ENCODE data around the gene LRRC74B. TPM values are rescaled to one million over a fixed set of nuclear protein-coding genes. Genes with fewer than 3 reads are reported as not detected.

Gene LRRC74B
- total RNA-seq, 1 donor from 2014 or later, result not detected

- no peaks in the 10 kb centered on the region for H3K36me3 Mint-ChIP-seq (ENCODE audit: low read depth, unreplicated experiment)
- H3K27me3 Mint-ChIP-seq (ENCODE audit: low read depth, unreplicated experiment), result peaks cover 32% of the 10 kb centered on the region
- H3K27me3 ChIP-seq (ENCODE audit: insufficient read depth, low read length), result no peaks in the 10 kb centered on the region
- DNase-seq (ENCODE audit: low read depth) (no peak), FAIRE-seq (no peak)
- H3K9ac ChIP-seq (ENCODE audit: low read length), result no peak overlapping the region
- no peak overlapping the region for H3K4me3 Mint-ChIP-seq (ENCODE audit: unreplicated experiment)
- no peak overlapping the region for H3K4me3 ChIP-seq (ENCODE audit: insufficient read depth, low read depth, low read length)
- H3K4me1 Mint-ChIP-seq (ENCODE audit: low read depth, unreplicated experiment), result peaks cover 12% of the 10 kb centered on the region
- no peaks in the 10 kb centered on the region for H3K36me3 ChIP-seq (ENCODE audit: insufficient read depth, low read length)
- H4K20me1 ChIP-seq (ENCODE audit: insufficient read depth, low read length), result no peaks in the 10 kb centered on the region
- H3K27ac ChIP-seq (ENCODE audit: low read depth, low read length), result no peak overlapping the region
- peaks cover 20% of the 10 kb centered on the region for H3K4me1 ChIP-seq (ENCODE audit: insufficient read depth, low read length)
- no peak overlapping the region for H2AFZ ChIP-seq (ENCODE audit: low read depth, low read length)
- H3K79me2 ChIP-seq (ENCODE audit: insufficient read depth, low read length), result no peaks in the 10 kb centered on the region
- H3K9me3 Mint-ChIP-seq (ENCODE audit: unreplicated experiment), result no peaks in the 10 kb centered on the region
- no peaks in the 10 kb centered on the region for H3K9me3 ChIP-seq (ENCODE audit: insufficient read depth, low read depth, low read length)
- peak overlapping the region; percentile 62 for H3K4me2 ChIP-seq (ENCODE audit: low read length)
- no peak overlapping the region for H3K27ac Mint-ChIP-seq (ENCODE audit: unreplicated experiment)
- TF ChIP-seq EZH2 (IDR thresholded peaks at IDR 0.05; ENCODE audit: insufficient read depth, low read length) (no peak), CTCF (IDR thresholded peaks at IDR 0.05; ENCODE audit: insufficient read depth, low read depth, low read length) (no peak)
These were observed 56.3 kb downstream of the LRRC74B start for GRCh38 chr22:21101877-21102638.

- H3K4me3 ChIP-seq (ENCODE audit: insufficient read depth, low read depth, low read length), result no peak overlapping the region
These were observed 57.0 kb downstream of the LRRC74B start for GRCh38 chr22:21102659-21103267.

More at GRCh38 chr22:21102659-21103267, 57.0 kb downstream of the LRRC74B start:
- Histone ChIP-seq H3K9ac (ENCODE audit: low read length) (no peak overlapping the region), H2AFZ (ENCODE audit: low read depth, low read length) (peak overlapping the region; percentile 30), H3K4me2 (ENCODE audit: low read length) (peak overlapping the region; percentile 62), H3K79me2 (ENCODE audit: insufficient read depth, low read length) (no peaks in the 10 kb centered on the region), H3K36me3 (ENCODE audit: insufficient read depth, low read length) (no peaks in the 10 kb centered on the region), H3K27me3 (ENCODE audit: insufficient read depth, low read length) (no peaks in the 10 kb centered on the region), H3K27ac (ENCODE audit: low read depth, low read length) (no peak overlapping the region), H3K4me1 (ENCODE audit: insufficient read depth, low read length) (peaks cover 20% of the 10 kb centered on the region), H3K9me3 (ENCODE audit: insufficient read depth, low read depth, low read length) (no peaks in the 10 kb centered on the region), H4K20me1 (ENCODE audit: insufficient read depth, low read length) (no peaks in the 10 kb centered on the region)
- Mint-ChIP-seq H3K36me3 (ENCODE audit: low read depth, unreplicated experiment) (no peaks in the 10 kb centered on the region), H3K4me1 (ENCODE audit: low read depth, unreplicated experiment) (peaks cover 12% of the 10 kb centered on the region), H3K4me3 (ENCODE audit: unreplicated experiment) (peak overlapping the region; percentile 54), H3K27ac (ENCODE audit: unreplicated experiment) (no peak overlapping the region), H3K27me3 (ENCODE audit: low read depth, unreplicated experiment) (peaks cover 32% of the 10 kb centered on the region), H3K9me3 (ENCODE audit: unreplicated experiment) (no peaks in the 10 kb centered on the region)
- DNase-seq (ENCODE audit: low read depth), result peak; percentile 9
- no peak for FAIRE-seq
- TF ChIP-seq EZH2 (IDR thresholded peaks at IDR 0.05; ENCODE audit: insufficient read depth, low read length) (no peak), CTCF (IDR thresholded peaks at IDR 0.05; ENCODE audit: insufficient read depth, low read depth, low read length) (peak; percentile 62)
